ENCODE data around the gene SLC25A28.
A peak's percentile ranks its signal among the peaks of the same experiment; 100 is the strongest.

The SLC25A28 gene

GRCh38 chr10:99659031-99659867 lies 39.0 kb upstream of the SLC25A28 start, which contains the start of gene ENTPD7:
TSS of gene ENTPD7 (plus strand) at chr10:99659509. CDS start at chr10:99659957, 448 bp downstream.
- no peak; the same call in 1 of the 2 replicates for TF ChIP-seq CTCF (conservative IDR thresholded peaks at IDR 0.05; ENCODE audit: low read length)

GRCh38 chr10:99658622-99659030 lies 38.4 kb upstream of the SLC25A28 start:
- peak; percentile 32 for DNase-seq (ENCODE audit: low read depth)
- no peak for TF ChIP-seq CTCF (conservative IDR thresholded peaks at IDR 0.05; ENCODE audit: low read length)
- H3K4me3 ChIP-seq (ENCODE audit: low read length) = peak overlapping the region; percentile 91

More at GRCh38 chr10:99659031-99659867, 39.0 kb upstream of the SLC25A28 start, which contains the start of gene ENTPD7:
- peak within 1 kb of the TSS; percentile 91 for H3K4me3 ChIP-seq (ENCODE audit: low read length)
- peak; percentile 94 for DNase-seq (ENCODE audit: low read depth)

GRCh38 chr10:99656199-99657064 lies 36.2 kb upstream of the SLC25A28 start:
- H3K4me3 ChIP-seq (ENCODE audit: low read length) = no peak overlapping the region
- DNase-seq (ENCODE audit: low read depth) = no peak
- TF ChIP-seq CTCF (conservative IDR thresholded peaks at IDR 0.05; ENCODE audit: low read length) = no peak

GRCh38 chr10:99654390-99655175 lies 34.3 kb upstream of the SLC25A28 start:
- H3K4me3 ChIP-seq (ENCODE audit: low read length) = no peak overlapping the region
- no peak for DNase-seq (ENCODE audit: low read depth)
- TF ChIP-seq CTCF (conservative IDR thresholded peaks at IDR 0.05; ENCODE audit: low read length) = no peak

GRCh38 chr10:99652800-99653390 lies 32.7 kb upstream of the SLC25A28 start:
- DNase-seq (ENCODE audit: low read depth) = no peak
- H3K4me3 ChIP-seq (ENCODE audit: low read length) = no peak overlapping the region
- no peak for TF ChIP-seq CTCF (conservative IDR thresholded peaks at IDR 0.05; ENCODE audit: low read length)

GRCh38 chr10:99648717-99649116 lies 28.5 kb upstream of the SLC25A28 start:
- no peak overlapping the region for H3K4me3 ChIP-seq (ENCODE audit: low read length)
- no peak for TF ChIP-seq CTCF (conservative IDR thresholded peaks at IDR 0.05; ENCODE audit: low read length)
- DNase-seq (ENCODE audit: low read depth) = no peak
